Coronary artery (tissue), 2 donors: Measurements from ENCODE around the gene TBC1D30.

Source experiments
- DNase-seq: peaks from one replicate; pipeline ENCODE4 v3.0.0-alpha.2; 2017; ENCODE audit warnings: low spot score
- H3K27ac ChIP-seq, 2 donors: fragments of 200-600 bp; sonication (generic); one replicate each; pipeline ENCODE4 v1.5.1; 2016 to 2019
- H3K4me3 ChIP-seq: fragments of 200-600 bp; sonication (generic); 2 replicates; pipeline ENCODE4 v1.5.1; 2016; ENCODE audit warnings: mild to moderate bottlenecking, moderate library complexity
- CTCF ChIP-seq: fragments of 200-600 bp; sonication (generic); IDR thresholded peaks from one replicate; pipeline ENCODE4 v1.5.1; 2019; ENCODE audit warnings: antibody characterized with exemption

The TBC1D30 gene

DNA sequence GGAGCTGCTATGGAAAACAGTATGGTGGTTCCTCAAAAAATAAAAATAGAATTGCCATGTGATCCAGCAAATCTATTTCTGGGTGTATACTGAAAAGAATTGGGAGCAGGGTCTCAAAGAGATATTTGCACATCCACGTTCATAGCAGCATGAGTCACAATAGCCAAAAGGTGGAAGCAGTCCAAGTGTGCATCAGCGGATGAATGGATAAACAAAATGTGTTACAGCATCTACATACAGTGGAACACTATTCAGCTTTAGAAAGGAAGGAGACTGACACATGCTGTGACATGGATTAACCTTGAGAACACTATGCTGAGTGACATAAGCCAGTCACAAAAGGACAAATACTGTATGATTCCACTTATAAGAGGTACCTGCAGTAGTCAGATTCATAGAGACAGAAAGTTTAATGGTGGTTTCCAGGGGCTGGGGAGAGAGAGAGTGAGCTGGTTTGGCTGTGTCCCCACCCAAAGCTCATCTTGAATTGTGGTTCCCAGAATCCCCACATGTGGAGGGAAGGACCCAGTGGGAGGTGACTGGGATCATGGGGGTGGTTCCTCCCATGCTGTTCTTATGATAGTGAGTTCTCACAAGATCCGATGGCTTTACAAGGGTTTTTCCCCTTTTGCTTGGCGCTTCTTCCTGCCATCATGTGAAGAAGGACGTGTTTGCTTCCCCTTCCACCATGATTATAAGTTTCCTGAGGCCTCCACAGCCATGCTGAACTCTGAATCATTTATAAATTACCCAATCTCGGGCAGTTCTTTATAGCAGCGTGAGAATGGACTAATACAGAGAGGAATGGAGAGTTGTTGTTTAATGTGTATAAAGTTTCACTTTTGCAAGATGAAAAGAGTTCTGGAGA is 17.6 kb upstream of the TBC1D30 start:
- no peak for DNase-seq
- Histone ChIP-seq H3K4me3 (no peak overlapping the region), H3K27ac (no peak overlapping the region)
- TF ChIP-seq CTCF = no peak

GRCh38 chr12:64808110-64808509 is 16.3 kb upstream of the TBC1D30 start:
- no peak for DNase-seq
- TF ChIP-seq CTCF = no peak

DNA sequence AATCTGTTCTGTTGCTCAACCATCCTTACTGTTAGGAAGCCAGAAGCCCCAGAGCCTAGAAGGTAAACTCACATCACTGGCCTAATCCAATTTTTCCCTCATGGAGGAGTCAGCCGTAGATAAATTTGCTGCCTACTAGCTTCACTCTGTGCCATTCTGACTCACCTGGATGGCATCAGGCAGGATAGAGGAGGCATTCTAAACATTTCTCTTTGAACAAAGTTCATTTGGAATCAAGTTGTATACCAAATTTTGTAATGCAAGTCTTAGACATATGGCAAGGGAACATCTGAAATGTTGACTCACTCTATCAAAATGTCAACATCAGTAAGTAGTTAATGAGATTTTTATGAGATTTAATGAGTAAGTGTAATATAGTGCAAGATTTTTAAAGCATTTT is 13.6 kb upstream of the TBC1D30 start:
- no peak for DNase-seq
- Histone ChIP-seq H3K27ac (no peak overlapping the region), H3K4me3 (no peak overlapping the region)
- no peak for TF ChIP-seq CTCF

More at GRCh38 chr12:64808110-64808509, 16.3 kb upstream of the TBC1D30 start:
- H3K4me3 ChIP-seq = no peak overlapping the region
- no peak overlapping the region for H3K27ac ChIP-seq

GRCh38 chr12:64813723-64814122 is 10.7 kb upstream of the TBC1D30 start:
- Histone ChIP-seq H3K27ac (no peak overlapping the region), H3K4me3 (no peak overlapping the region)
- no peak for DNase-seq
- TF ChIP-seq CTCF = no peak

GRCh38 chr12:64814432-64814831 is 10.0 kb upstream of the TBC1D30 start:
- no peak for DNase-seq
- no peak for TF ChIP-seq CTCF
- H3K27ac ChIP-seq = no peak overlapping the region
- H3K4me3 ChIP-seq = no peak overlapping the region

GRCh38 chr12:64819816-64820402 is 4.5 kb upstream of the TBC1D30 start:
- H3K27ac ChIP-seq = no peak overlapping the region
- no peak for TF ChIP-seq CTCF
- H3K4me3 ChIP-seq = no peak overlapping the region
- no peak for DNase-seq

DNA sequence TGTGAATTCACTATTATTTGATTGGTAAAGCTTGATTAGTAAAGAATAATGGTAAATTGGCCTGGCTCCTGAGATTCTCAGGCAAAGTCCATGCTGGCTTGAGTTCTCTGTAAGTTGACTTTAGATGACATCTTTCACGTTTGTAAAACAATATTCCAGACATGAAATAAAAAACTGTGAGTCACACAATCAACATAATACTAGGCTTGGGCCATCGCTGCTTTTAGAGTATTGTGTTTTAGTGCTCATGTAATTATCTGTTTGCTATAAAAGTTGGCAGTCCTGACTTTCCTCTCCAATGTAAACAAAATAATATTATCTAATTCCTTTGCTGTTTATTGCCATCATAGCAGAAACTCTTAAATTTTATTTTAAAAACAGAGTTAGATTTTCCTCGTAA is 3.9 kb upstream of the TBC1D30 start:
- Histone ChIP-seq H3K27ac (no peak overlapping the region), H3K4me3 (no peak overlapping the region)
- DNase-seq = no peak
- TF ChIP-seq CTCF = no peak
